GM20000 (cell line): Measurements from ENCODE around the gene GARS1.

Experiments
- DNase-seq: peaks from one replicate; pipeline ENCODE4 v3.0.0; 2012; ENCODE audit warnings: low spot score
- CTCF ChIP-seq: IDR thresholded peaks from 2 replicates; pipeline ENCODE4 v1.5.1; 2012; ENCODE audit warnings: mild to moderate bottlenecking, control low read depth; ENCODE audit errors: extremely low read depth, missing control alignments

GARS1 gene

GRCh38 chr7:30665043-30665442 is 70.4 kb downstream of the GARS1 start:
- no peak for DNase-seq
- no peak for TF ChIP-seq CTCF

GRCh38 chr7:30665449-30665848 is 70.8 kb downstream of the GARS1 start:
- no peak for TF ChIP-seq CTCF
- DNase-seq, result no peak

- no peak for TF ChIP-seq CTCF
- DNase-seq, result no peak
These were observed 72.5 kb downstream of the GARS1 start for GRCh38 chr7:30667172-30667571.

- DNase-seq, result no peak
- no peak for TF ChIP-seq CTCF
These were observed 73.4 kb downstream of the GARS1 start for GRCh38 chr7:30668102-30668501.

GRCh38 chr7:30671793-30672465 is 77.3 kb downstream of the GARS1 start:
- TF ChIP-seq CTCF, result no peak
- no peak for DNase-seq

- TF ChIP-seq CTCF, result no peak
- no peak for DNase-seq
These were observed 79.7 kb downstream of the GARS1 start for GRCh38 chr7:30674420-30674819.

- DNase-seq, result no peak
- no peak for TF ChIP-seq CTCF
These were observed 80.2 kb downstream of the GARS1 start for GRCh38 chr7:30674876-30675275.
